Calu3 (cell line): ENCODE results near the gene ANKZF1. TPM values are rescaled to one million over a fixed set of nuclear protein-coding genes. Genes with fewer than 3 reads are reported as not detected.

ENCODE experiments used
- BruUV-seq: library from RNA; stranded (reverse); fragments of 400-500 nt; replicated peaks from 2 replicates; lab custom pipeline; 2021; lab: Mats Ljungman, UMichigan
- CTCF ChIA-PET: fragments of 300-600 bp; sonication (Branson Sonifier 250); formaldehyde crosslinking; loops from one replicate; lab custom pipeline; 2022; ENCODE audit warnings: antibody characterized with exemption; lab: Charles Lee
- DNase-seq: peaks from one replicate; pipeline ENCODE4 v3.0.0; 2022
- H3K27ac Mint-ChIP-seq: one replicate; pipeline ENCODE4 v1.8.0; 2022; ENCODE audit warnings: mixed read lengths; ENCODE audit not compliant: unreplicated experiment
- H3K27me3 Mint-ChIP-seq: one replicate; pipeline ENCODE4 v1.8.0; 2022; ENCODE audit warnings: mixed read lengths; ENCODE audit not compliant: unreplicated experiment
- H3K36me3 Mint-ChIP-seq: one replicate; pipeline ENCODE4 v1.8.0; 2022; ENCODE audit warnings: mild to moderate bottlenecking, moderate library complexity, mixed read lengths; ENCODE audit not compliant: insufficient read depth, unreplicated experiment
- H3K4me1 Mint-ChIP-seq: one replicate; pipeline ENCODE4 v1.8.0; 2022; ENCODE audit warnings: mild to moderate bottlenecking, low read depth, mixed read lengths; ENCODE audit not compliant: unreplicated experiment
- H3K4me3 Mint-ChIP-seq: one replicate; pipeline ENCODE4 v1.8.0; 2022; ENCODE audit warnings: mild to moderate bottlenecking, low read depth, moderate library complexity, mixed read lengths; ENCODE audit not compliant: unreplicated experiment
- H3K9me3 Mint-ChIP-seq: one replicate; pipeline ENCODE4 v1.8.0; 2022; ENCODE audit warnings: low read depth, mixed read lengths; ENCODE audit not compliant: unreplicated experiment
- CTCF ChIP-seq: fragments of 200-600 bp; IDR thresholded peaks from one replicate; pipeline ENCODE4 v1.8.0; 2022; ENCODE audit warnings: antibody characterized with exemption; ENCODE audit not compliant: unreplicated experiment
- intact Hi-C: fragments of 100-400 bp; cut with micrococcal nuclease; formaldehyde crosslinking; loops from one replicate; pipeline ENCODE4 v1.10.0; 2022; ENCODE audit not compliant: unreplicated experiment
- total RNA-seq: library from RNA; stranded (reverse); gene quantifications from 2 replicates; pipeline ENCODE4 v1.2.3, GENCODE V29; 2022

ANKZF1 gene
- total RNA-seq, 1 experiment from 2014 or later = 56.6 TPM

- no peak for DNase-seq
- no TSS peak for BruUV-seq
- no peaks in the 10 kb centered on the region for H3K27me3 Mint-ChIP-seq
- intact Hi-C loops = no loop called here
- H3K4me3 Mint-ChIP-seq = no peak overlapping the region
- no peak overlapping the region for H3K27ac Mint-ChIP-seq
- CTCF ChIA-PET = no interaction called here
- no peak for TF ChIP-seq CTCF
- peaks cover 5% of the 10 kb centered on the region for H3K4me1 Mint-ChIP-seq
- H3K9me3 Mint-ChIP-seq = no peaks in the 10 kb centered on the region
- peaks cover 25% of the 10 kb centered on the region for H3K36me3 Mint-ChIP-seq
These were observed 13.7 kb downstream of the ANKZF1 start for GRCh38 chr2:219243291-219243761.

- CTCF ChIA-PET = interaction anchor here (0.6 to 1.7 kb wide), 9 partner anchors 9 to 50 kb away, joined by 3 to 7 read pairs (median 3); partner anchors contain the start of genes ANKZF1, ATG9A and TUBA4A
- TSS peak; percentile 45 for BruUV-seq
- peaks cover 19% of the 10 kb centered on the region for H3K4me1 Mint-ChIP-seq
- intact Hi-C loops = no loop called here
- H3K36me3 Mint-ChIP-seq = peaks cover 37% of the 10 kb centered on the region
- peak overlapping the region; percentile 79 for H3K4me3 Mint-ChIP-seq
- TF ChIP-seq CTCF = no peak
- DNase-seq = no peak
- H3K9me3 Mint-ChIP-seq = no peaks in the 10 kb centered on the region
- peak overlapping the region; percentile 79 for H3K27ac Mint-ChIP-seq
- H3K27me3 Mint-ChIP-seq = no peaks in the 10 kb centered on the region
These were observed 15.2 kb downstream of the ANKZF1 start for GRCh38 chr2:219244789-219245147.

GRCh38 chr2:219245148-219245898, 15.7 kb downstream of the ANKZF1 start, which contains the start of the genes GLB1L and STK16:
GLB1L (minus strand) TSS chr2:219245444; CDS start chr2:219243573, 1,871 bp downstream.
STK16 (plus strand) TSS chr2:219245479; CDS start chr2:219246000, 521 bp downstream.
- Mint-ChIP-seq H3K27ac (peak within 1 kb of the TSS; percentile 79), H3K27me3 (no peaks in the 10 kb centered on the region), H3K4me1 (peaks cover 24% of the 10 kb centered on the region), H3K9me3 (no peaks in the 10 kb centered on the region), H3K4me3 (peak within 1 kb of the TSS; percentile 79), H3K36me3 (peaks cover 42% of the 10 kb centered on the region)
- intact Hi-C loops = no loop called here
- TF ChIP-seq CTCF = no peak
- DNase-seq = peak; percentile 94
- BruUV-seq = no TSS peak
- CTCF ChIA-PET = interaction anchor here (0.6 to 1.7 kb wide), 10 partner anchors 8 to 50 kb away, joined by 3 to 7 read pairs (median 3); partner anchors contain the start of genes ANKZF1, ATG9A, DNAJB2 and TUBA4A

GRCh38 chr2:219245899-219246230, 16.3 kb downstream of the ANKZF1 start:
- Mint-ChIP-seq H3K36me3 (peaks cover 44% of the 10 kb centered on the region), H3K9me3 (no peaks in the 10 kb centered on the region), H3K27me3 (no peaks in the 10 kb centered on the region), H3K4me1 (peaks cover 30% of the 10 kb centered on the region), H3K4me3 (peak overlapping the region; percentile 79), H3K27ac (peak overlapping the region; percentile 79)
- no peak for DNase-seq
- CTCF ChIA-PET = interaction anchor here (1.0 to 1.7 kb wide), 5 partner anchors 8 to 49 kb away, joined by 3 to 6 read pairs (median 3); partner anchors contain the start of genes DNAJB2 and TUBA4A
- intact Hi-C loops = no loop called here
- no TSS peak for BruUV-seq
- no peak for TF ChIP-seq CTCF
